HepG2 (cell line): ENCODE results near the gene PRDX3. TPM values are rescaled to one million over a fixed set of nuclear protein-coding genes. Genes with fewer than 3 reads are reported as not detected.

Experiments used
- ATAC-seq: fragments of 200-7000 bp; cut with Tn5 transposase; 3 replicates; pipeline ENCODE4 v1.9.1; 2020; ENCODE audit warnings: mild to moderate bottlenecking, moderate library complexity
- BruUV-seq: library from RNA; stranded (reverse); fragments of 400-500 nt; replicated peaks from 2 replicates; lab custom pipeline; 2021; lab: Mats Ljungman, UMichigan
- CTCF ChIA-PET: fragments of 300-600 bp; formaldehyde crosslinking; extraction: SDS; loops from one replicate; lab custom pipeline; 2021; ENCODE audit warnings: low total read pairs, inconsistent platforms, low intra/inter-chr PET ratio; lab: Yijun Ruan, JAX
- POLR2A ChIA-PET: fragments of 350-600 bp; sonication (Branson Sonifier 250); formaldehyde crosslinking; loops from one replicate; lab custom pipeline; 2020; ENCODE audit warnings: antibody characterized with exemption, inconsistent platforms; lab: Yijun Ruan, JAX
- DNase-seq: peaks from one replicate; pipeline ENCODE4 v3.0.0-alpha.2; 2015; ENCODE audit warnings: low spot score
- FAIRE-seq: peaks from 3 replicates; lab custom pipeline; 2011; peaks lifted over from hg19 to GRCh38; lab: Jason Lieb, UNC
- H2AFZ ChIP-seq: one replicate; pipeline ENCODE4 v1.6.1; 2011; ENCODE audit warnings: low read length, inconsistent platforms
- H3K27ac ChIP-seq: fragments of 300-600 bp; 3 replicates; pipeline ENCODE4 v1.8.0; 2011; ENCODE audit warnings: mixed run types, mild to moderate bottlenecking, mixed read lengths, low read length, inconsistent platforms; ENCODE audit not compliant: insufficient read depth; ENCODE audit errors: extremely low read length
- H3K27me3 ChIP-seq, 2 experiments: fragments of 200-600 bp in 1 of 2; 2 replicates in 1 of 2; 3 replicates in 1 of 2; pipeline versions ENCODE4 v1.6.0 to v1.8.0; 2011; ENCODE audit warnings: low read length in 2 of 2, mild to moderate bottlenecking in 2 of 2, moderate library complexity in 2 of 2, inconsistent platforms in 1 of 2; ENCODE audit not compliant: insufficient read depth in 2 of 2, control insufficient read depth in 1 of 2
- H3K36me3 ChIP-seq, 2 experiments: fragments of 200-600 bp in 1 of 2; replicated peaks in 1 of 2; 2 replicates in 1 of 2; 3 replicates in 1 of 2; pipeline versions ENCODE4 v1.5.1 to v1.8.0; 2011; ENCODE audit warnings: low read length in 2 of 2, inconsistent platforms in 1 of 2; ENCODE audit not compliant: insufficient read depth in 2 of 2, control insufficient read depth in 1 of 2
- H3K4me1 ChIP-seq: 2 replicates; pipeline ENCODE4 v1.5.1; 2012; ENCODE audit warnings: low read length, inconsistent platforms; ENCODE audit not compliant: insufficient read depth
- H3K4me2 ChIP-seq: 2 replicates; pipeline ENCODE4 v1.6.0; 2011; ENCODE audit warnings: low read depth, low read length, inconsistent platforms
- H3K4me3 ChIP-seq, 3 experiments: fragments of 200-600 bp in 1 of 3; sonication (generic), shearing (Covaris generic) in 1 of 3; replicated peaks in 1 of 3; 2 replicates each; pipeline ENCODE4 v1.5.1; 2011 to 2016; ENCODE audit warnings: low read length in 3 of 3, inconsistent platforms in 2 of 3, low read depth in 2 of 3, mild to moderate bottlenecking in 2 of 3, control low read depth in 1 of 3, mixed read lengths in 1 of 3; ENCODE audit not compliant: insufficient read depth in 1 of 3
- H3K79me2 ChIP-seq: one replicate; pipeline ENCODE4 v1.6.1; 2011; ENCODE audit warnings: low read length, inconsistent platforms; ENCODE audit not compliant: insufficient read depth
- H3K9ac ChIP-seq: 2 replicates; pipeline ENCODE4 v1.6.0; 2011; ENCODE audit warnings: mild to moderate bottlenecking, low read depth, low read length, inconsistent platforms; ENCODE audit not compliant: insufficient read depth
- H3K9me3 ChIP-seq: 2 replicates; pipeline ENCODE4 v1.5.1; 2012; ENCODE audit warnings: mild to moderate bottlenecking, low read length
- H4K20me1 ChIP-seq: 2 replicates; pipeline ENCODE4 v1.6.0; 2011; ENCODE audit warnings: inconsistent platforms, mild to moderate bottlenecking, low read length, moderate library complexity; ENCODE audit not compliant: insufficient read depth
- MYNN ChIP-seq: sonication (generic); formaldehyde crosslinking; IDR thresholded peaks from 2 replicates; pipeline ENCODE4 v1.4.0; 2020; ENCODE audit warnings: mild to moderate bottlenecking, low read depth, missing genetic modification reagents
- POGZ ChIP-seq: sonication (generic); formaldehyde crosslinking; IDR thresholded peaks from 2 replicates; pipeline ENCODE4 v1.4.0; 2020; ENCODE audit warnings: mild to moderate bottlenecking, missing genetic modification reagents
- ZNF326 ChIP-seq: sonication (generic); formaldehyde crosslinking; IDR thresholded peaks from 2 replicates; pipeline ENCODE4 v1.4.0; 2020; ENCODE audit warnings: missing genetic modification reagents, borderline replicate concordance
- ZNF34 ChIP-seq: sonication (generic); formaldehyde crosslinking; IDR thresholded peaks from 2 replicates; pipeline ENCODE4 v1.4.0; 2020; ENCODE audit warnings: mild to moderate bottlenecking, missing genetic modification reagents, borderline replicate concordance
- ZNF407 ChIP-seq: sonication (generic); formaldehyde crosslinking; IDR thresholded peaks from one replicate; pipeline ENCODE4 v1.5.1; 2020; ENCODE audit warnings: mild to moderate bottlenecking, missing genetic modification reagents; ENCODE audit errors: not compliant biosample characterization
- ZNF749 ChIP-seq: sonication (generic); formaldehyde crosslinking; IDR thresholded peaks from 2 replicates; pipeline ENCODE4 v1.8.0; 2022; ENCODE audit warnings: mild to moderate bottlenecking, missing genetic modification reagents, moderate library complexity, borderline replicate concordance
- WGBS: methylation state at CpG from one replicate; pipeline ENCODE4 v1.1.6; 2017; ENCODE audit warnings: low lambda C conversion rate; 5-methylcytosine and 5-hydroxymethylcytosine counted together
- in situ Hi-C: cut with HindIII; loops from 2 replicates; pipeline ENCODE4 v1.10.0; 2017; ENCODE audit warnings: low pct_unique_long_range_greater_than_20kb; ENCODE audit not compliant: extremely low pct_ligation_motif_present
- intact Hi-C: fragments of 100-400 bp; cut with micrococcal nuclease; formaldehyde crosslinking; loops from one replicate; pipeline ENCODE4 v1.10.0; 2022; ENCODE audit not compliant: unreplicated experiment
- polyA plus RNA-seq, 8 experiments: library from polyadenylated mRNA; depleted of rRNA in 3 of 8; stranded (reverse) in 7 of 8; unstranded in 1 of 8; fragments of >200 nt; fragmentation: Illumina TruSeq in 4 of 8; extraction: Trizol in 4 of 8; gene quantifications; 2 replicates each; pipeline versions ENCODE4 v1.2.1 to v1.2.3, GENCODE V29; 2011 to 2016; ENCODE audit warnings: low read depth in 4 of 8, missing spikeins in 1 of 8, mixed read lengths in 1 of 8; ENCODE audit not compliant: insufficient read depth in 1 of 8
- total RNA-seq, 5 experiments: library from RNA; depleted of rRNA; stranded (reverse); fragments of >200 nt; fragmentation: Illumina TruSeq; extraction: Trizol; gene quantifications; 2 replicates each; pipeline ENCODE4 v1.2.3, GENCODE V29; 2016; ENCODE audit warnings: low read depth in 1 of 5

PRDX3 gene
- total and polyA plus RNA-seq, 2 of the 13 experiments (the other 11 are each of a cell fraction or from before 2014, with no cell fraction given) = 407 to 565 TPM

DNA sequence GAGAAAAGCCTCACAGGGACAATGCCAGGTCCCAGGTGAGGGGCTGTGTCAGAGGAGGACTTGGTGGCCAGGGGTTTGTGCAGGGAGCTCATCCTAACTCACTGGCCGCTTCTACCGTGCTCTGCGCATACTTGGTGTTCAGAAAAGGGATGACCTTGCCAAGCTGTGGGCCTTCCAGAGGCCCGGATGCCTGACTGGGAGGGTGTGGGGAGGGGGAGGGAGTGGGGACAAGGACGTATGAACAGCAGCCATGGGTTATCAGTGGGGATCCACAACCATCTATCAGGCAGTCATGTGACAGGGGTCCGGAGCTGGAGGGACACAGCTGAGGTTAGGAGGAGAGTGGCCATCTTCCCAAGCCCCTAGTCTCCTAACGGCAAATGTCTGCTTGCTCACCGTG, 19.3 kb downstream of the PRDX3 start:
- H2AFZ ChIP-seq = no peak overlapping the region
- intact Hi-C loops = no loop called here
- no peaks in the 10 kb centered on the region for H3K27me3 ChIP-seq
- ChIA-PET POLR2A (no interaction called here), CTCF (no interaction called here)
- DNase-seq (no peak), FAIRE-seq (no peak), ATAC-seq (no peak)
- H3K4me1 ChIP-seq = peaks cover 7% of the 10 kb centered on the region
- H3K27ac ChIP-seq = no peak overlapping the region
- H3K79me2 ChIP-seq = no peaks in the 10 kb centered on the region
- in situ Hi-C loops = no loop called here
- H3K9ac ChIP-seq = no peak overlapping the region
- no peak for TF ChIP-seq POGZ (CRISPR knock-in tag)
- TF ChIP-seq ZNF34 = no peak
- no peak for TF ChIP-seq ZNF749
- TF ChIP-seq MYNN (CRISPR knock-in tag) = no peak
- no peak for TF ChIP-seq ZNF407
- no peak for TF ChIP-seq ZNF326 (CRISPR knock-in tag)
- no peaks in the 10 kb centered on the region for H4K20me1 ChIP-seq
- H3K36me3 ChIP-seq = peaks cover 14 to 49% of the 10 kb centered on the region in 2 experiments
- 96% methylated on average over 5 of the region's 8 CpGs for WGBS
- no peak overlapping the region for H3K4me2 ChIP-seq
- H3K9me3 ChIP-seq = no peaks in the 10 kb centered on the region
- H3K4me3 ChIP-seq = no peak overlapping the region
- BruUV-seq = no TSS peak
